IMR-90 (cell line): ENCODE results near the gene INKA1.

Experiments used
- MAZ ChIP-seq: IDR thresholded peaks from 2 replicates; pipeline ENCODE4 v1.6.1; 2012; ENCODE audit warnings: low read depth, mild to moderate bottlenecking, low read length, improper control_type of control experiment, moderate library complexity, borderline replicate concordance
- RCOR1 ChIP-seq: IDR thresholded peaks from 2 replicates; pipeline ENCODE4 v1.6.1; 2012; ENCODE audit warnings: mild to moderate bottlenecking, low read length, improper control_type of control experiment; ENCODE audit not compliant: insufficient replicate concordance
- TF ChIP-seq, protein P1 (sequence below): conservative IDR thresholded peaks from 2 replicates; pipeline ENCODE4 v1.5.1; 2012; ENCODE audit warnings: mild to moderate bottlenecking, low read depth, low read length, improper control_type of control experiment

GRCh38 chr3:49787536-49787935, 15.5 kb upstream of the INKA1 start:
- TF ChIP-seq, protein P1, sequence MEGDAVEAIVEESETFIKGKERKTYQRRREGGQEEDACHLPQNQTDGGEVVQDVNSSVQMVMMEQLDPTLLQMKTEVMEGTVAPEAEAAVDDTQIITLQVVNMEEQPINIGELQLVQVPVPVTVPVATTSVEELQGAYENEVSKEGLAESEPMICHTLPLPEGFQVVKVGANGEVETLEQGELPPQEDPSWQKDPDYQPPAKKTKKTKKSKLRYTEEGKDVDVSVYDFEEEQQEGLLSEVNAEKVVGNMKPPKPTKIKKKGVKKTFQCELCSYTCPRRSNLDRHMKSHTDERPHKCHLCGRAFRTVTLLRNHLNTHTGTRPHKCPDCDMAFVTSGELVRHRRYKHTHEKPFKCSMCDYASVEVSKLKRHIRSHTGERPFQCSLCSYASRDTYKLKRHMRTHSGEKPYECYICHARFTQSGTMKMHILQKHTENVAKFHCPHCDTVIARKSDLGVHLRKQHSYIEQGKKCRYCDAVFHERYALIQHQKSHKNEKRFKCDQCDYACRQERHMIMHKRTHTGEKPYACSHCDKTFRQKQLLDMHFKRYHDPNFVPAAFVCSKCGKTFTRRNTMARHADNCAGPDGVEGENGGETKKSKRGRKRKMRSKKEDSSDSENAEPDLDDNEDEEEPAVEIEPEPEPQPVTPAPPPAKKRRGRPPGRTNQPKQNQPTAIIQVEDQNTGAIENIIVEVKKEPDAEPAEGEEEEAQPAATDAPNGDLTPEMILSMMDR = no peak
- TF ChIP-seq MAZ (no peak), RCOR1 (no peak)
